Measurements from ENCODE around the gene APLF.

- TF ChIP-seq CTCF (IDR thresholded peaks at IDR 0.05) (no peak), REST (IDR thresholded peaks at IDR 0.05) (no peak), POLR2A (IDR thresholded peaks at IDR 0.05; ENCODE audit: low read length) (no peak), PBX3 (IDR thresholded peaks at IDR 0.05) (no peak), JUN (IDR thresholded peaks at IDR 0.05) (no peak), CBX2 (IDR thresholded peaks at IDR 0.05; ENCODE audit: borderline replicate concordance, low read depth) (no peak), ESRRA (IDR thresholded peaks at IDR 0.05; ENCODE audit: borderline replicate concordance, low read length) (no peak), PHF8 (IDR thresholded peaks at IDR 0.05; ENCODE audit: borderline replicate concordance, low read depth) (no peak), RCOR1 (IDR thresholded peaks at IDR 0.05; ENCODE audit: low read depth, low read length) (no peak), KDM5A (IDR thresholded peaks at IDR 0.05) (no peak), RNF2 (IDR thresholded peaks at IDR 0.05; ENCODE audit: borderline replicate concordance, low read depth) (no peak)
Measured at GRCh38 chr2:68435615-68436014, 31.8 kb upstream of the APLF start.

Data from A549 (cell line).